K562 (cell line): ENCODE data around the gene FSTL4.

Experiments
- BRCA1 ChIP-seq, 2 experiments: fragments of 450-650 bp in 1 of 2; sonication (generic) in 1 of 2; formaldehyde crosslinking in 1 of 2; IDR thresholded peaks; 2 replicates each; pipeline versions ENCODE4 v1.5.0 to v1.6.1; 2017 to 2020; ENCODE audit warnings: mild to moderate bottlenecking in 1 of 2, missing genetic modification reagents in 1 of 2
- HDAC2 ChIP-seq: fragments of 450-650 bp; IDR thresholded peaks from 2 replicates; pipeline ENCODE4 v1.6.1; 2016; ENCODE audit warnings: mild to moderate bottlenecking
- NFRKB ChIP-seq: fragments of 450-650 bp; IDR thresholded peaks from 2 replicates; pipeline ENCODE4 v1.6.1; 2016; ENCODE audit warnings: low read depth
- POLR2AphosphoS5 ChIP-seq: IDR thresholded peaks from 2 replicates; pipeline ENCODE4 v1.6.1; 2011; ENCODE audit warnings: mild to moderate bottlenecking, low read depth, low read length, moderate library complexity; ENCODE audit not compliant: control insufficient read depth, insufficient read depth
- TEAD2 ChIP-seq: fragments of 450-650 bp; IDR thresholded peaks from 2 replicates; pipeline ENCODE4 v1.6.1; 2016; ENCODE audit warnings: missing genetic modification characterization, control low read depth, missing compliant biosample characterization
- ZNF589 ChIP-seq: fragments of 200-800 bp; sonication (Bioruptor generic); IDR thresholded peaks from 2 replicates; pipeline ENCODE4 v1.6.1; 2016; ENCODE audit warnings: low read depth, missing genetic modification characterization, missing compliant biosample characterization
- ZZZ3 ChIP-seq: fragments of 450-650 bp; IDR thresholded peaks from 2 replicates; pipeline ENCODE4 v1.6.1; 2016; ENCODE audit warnings: antibody characterized with exemption, mild to moderate bottlenecking, moderate library complexity

DNA sequence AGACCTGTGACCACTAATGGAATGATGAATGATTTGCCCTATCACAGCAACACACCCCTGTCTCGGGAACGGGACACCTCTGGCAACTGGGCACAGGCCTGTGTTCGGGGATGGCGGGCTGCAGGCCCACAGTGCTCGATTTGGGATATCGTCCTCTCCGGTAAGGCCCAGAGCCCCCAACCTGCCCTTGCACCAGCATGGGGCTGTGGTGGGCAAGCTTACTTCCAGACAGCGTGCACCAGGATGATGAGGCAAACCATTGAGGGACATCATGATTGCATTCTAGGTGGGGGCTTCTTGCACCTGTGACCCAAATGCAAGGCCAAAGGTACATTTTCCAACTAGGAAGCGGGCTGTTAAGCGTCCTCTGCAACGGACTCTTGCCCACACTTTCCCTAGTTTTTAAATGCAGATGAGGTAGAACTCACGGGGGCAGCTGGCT lies 275.4 kb downstream of the FSTL4 start:
- TF ChIP-seq TEAD2 (tag) (no peak), NFRKB (no peak), BRCA1 (IDR thresholded peaks at IDR 0.05) (no peak), BRCA1 (CRISPR knock-in tag; IDR thresholded peaks at IDR 0.05) (no peak), ZNF589 (CRISPR knock-in tag) (no peak), ZZZ3 (no peak), HDAC2 (no peak), POLR2AphosphoS5 (no peak)
